ENCODE data around the gene STPG3.
A peak's percentile ranks its signal among the peaks of the same experiment; 100 is the strongest.

Gene STPG3

DNA sequence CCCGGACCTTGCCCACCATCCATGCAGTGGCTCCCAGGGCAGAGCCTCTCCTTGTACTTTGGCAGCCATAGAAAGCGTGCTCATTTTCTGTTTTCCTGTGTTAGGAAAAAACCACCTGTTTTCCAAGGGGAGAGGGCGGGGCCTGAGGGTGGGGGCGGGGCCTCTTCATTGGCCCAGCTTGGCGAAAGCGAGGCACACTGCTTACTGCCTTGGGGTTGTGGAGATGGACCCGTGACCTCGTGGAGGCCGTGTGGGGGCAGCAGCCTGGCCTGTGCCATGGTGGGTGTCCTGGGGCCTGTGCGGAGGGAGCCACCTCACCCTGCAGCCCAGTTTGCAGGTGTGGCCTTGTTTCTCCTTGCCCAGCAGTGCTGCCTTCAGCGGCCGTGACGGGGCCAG, 22.0 kb downstream of the STPG3 start:
- no peak overlapping the region for H3K23ac ChIP-seq (ENCODE audit: low read length in 2 of 2)
- no peak overlapping the region for H3K18ac ChIP-seq (ENCODE audit: low read depth in 1 of 2, low read length in 2 of 2)
- peak overlapping the region; percentile 44 for H4K91ac ChIP-seq (ENCODE audit: low read length)
- H3K27ac ChIP-seq (ENCODE audit: low read length, poor library complexity, severe bottlenecking), result no peak overlapping the region
- no peaks in the 10 kb centered on the region for H3K9me3 ChIP-seq (ENCODE audit: control insufficient read depth, low read length)
- no peak overlapping the region for H3K4me3 ChIP-seq (ENCODE audit: insufficient read depth in 1 of 2, low read depth in 1 of 2, low read length in 2 of 2)
- H2BK120ac ChIP-seq (ENCODE audit: low read depth, low read length), result no peak overlapping the region
- no peak overlapping the region for H2AFZ ChIP-seq (ENCODE audit: low read depth, low read length)
- H2AK5ac ChIP-seq (ENCODE audit: low read length, severe bottlenecking), result no peak overlapping the region
- no peak overlapping the region for H2BK15ac ChIP-seq (ENCODE audit: low read depth, poor library complexity, severe bottlenecking)
- DNase-seq, result no peak
- H3K14ac ChIP-seq (ENCODE audit: low read length in 2 of 2), result no peak overlapping the region
- no peak overlapping the region for H3K9ac ChIP-seq (ENCODE audit: low read length)
- H3K27me3 ChIP-seq (ENCODE audit: control insufficient read depth in 1 of 2, insufficient read depth in 1 of 2, low read length in 2 of 2), result peaks cover 0 to 6% of the 10 kb centered on the region in 2 experiments
- H2BK5ac ChIP-seq (ENCODE audit: low read depth, low read length, poor library complexity, severe bottlenecking), result no peak overlapping the region
- peaks cover 34% of the 10 kb centered on the region for H3K79me1 ChIP-seq (replicated peaks; ENCODE audit: low read length, poor library complexity, severe bottlenecking)
- H3K36me3 ChIP-seq (ENCODE audit: control insufficient read depth in 1 of 2, insufficient read depth in 2 of 2, low read depth in 1 of 2, low read length in 2 of 2), result peaks cover 46 to 64% of the 10 kb centered on the region in 2 experiments
- no peak overlapping the region for H3K4me2 ChIP-seq (ENCODE audit: low read length, poor library complexity, severe bottlenecking)
- H4K8ac ChIP-seq (ENCODE audit: low read length), result no peak overlapping the region
- no peak overlapping the region for H2BK12ac ChIP-seq (ENCODE audit: low read length in 2 of 2)
- WGBS, result 82% methylated on average over 13 of the region's 13 CpGs
- H3K4ac ChIP-seq (ENCODE audit: low read depth in 1 of 2, low read length in 2 of 2), result no peak overlapping the region
- peaks cover 41% of the 10 kb centered on the region for H3K4me1 ChIP-seq (ENCODE audit: control insufficient read depth, insufficient read depth, low read depth, low read length)

DNA sequence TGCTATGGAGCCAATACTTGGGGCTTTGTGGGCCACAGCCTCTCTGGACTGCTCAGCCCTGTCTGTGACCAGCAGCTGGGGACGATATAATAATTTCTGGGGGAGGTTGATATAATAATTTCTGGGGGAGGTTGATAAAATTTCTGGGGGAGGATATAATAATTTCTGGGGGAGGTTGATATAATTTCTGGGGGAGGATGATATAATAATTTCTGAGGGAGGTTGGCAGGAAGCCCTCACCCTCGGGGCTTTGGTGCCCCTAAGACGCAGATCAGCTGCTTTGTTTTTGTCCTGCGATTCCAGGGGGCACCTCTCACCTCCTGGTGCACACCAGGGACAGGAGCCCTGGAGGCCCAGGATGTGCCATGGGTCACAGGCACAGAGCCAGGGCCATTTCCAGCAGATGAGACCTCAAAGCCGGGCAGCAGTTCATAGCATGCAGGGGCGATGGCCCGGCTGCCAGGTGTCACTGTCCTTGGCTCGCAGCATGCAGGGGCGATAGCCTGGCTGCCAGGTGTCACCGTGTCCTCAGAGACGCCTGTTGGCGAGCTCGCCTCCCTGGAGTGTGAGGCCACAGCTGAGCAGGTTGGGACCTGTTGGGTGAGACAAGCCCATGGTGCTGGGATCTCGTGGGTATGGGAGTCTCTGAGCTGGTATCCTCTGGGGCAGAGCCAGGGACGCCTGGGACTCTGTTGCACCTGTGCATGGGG, 22.7 kb downstream of the STPG3 start:
- H3K27me3 ChIP-seq (ENCODE audit: control insufficient read depth in 1 of 2, insufficient read depth in 1 of 2, low read length in 2 of 2), result peaks cover 0 to 10% of the 10 kb centered on the region in 2 experiments
- no peak overlapping the region for H2AFZ ChIP-seq (ENCODE audit: low read depth, low read length)
- H3K79me1 ChIP-seq (replicated peaks; ENCODE audit: low read length, poor library complexity, severe bottlenecking), result peaks cover 33% of the 10 kb centered on the region
- no peak overlapping the region for H2AK5ac ChIP-seq (ENCODE audit: low read length, severe bottlenecking)
- peaks cover 39 to 63% of the 10 kb centered on the region in 2 experiments for H3K36me3 ChIP-seq (ENCODE audit: control insufficient read depth in 1 of 2, insufficient read depth in 2 of 2, low read depth in 1 of 2, low read length in 2 of 2)
- H3K4me2 ChIP-seq (ENCODE audit: low read length, poor library complexity, severe bottlenecking), result no peak overlapping the region
- H3K9me3 ChIP-seq (ENCODE audit: control insufficient read depth, low read length), result no peaks in the 10 kb centered on the region
- no peak for DNase-seq
- 92% methylated on average over 15 of the region's 15 CpGs for WGBS
- peak overlapping the region; percentile 21 for H2BK120ac ChIP-seq (ENCODE audit: low read depth, low read length)
- peak overlapping the region in 1 of 2 experiments; percentile 48 for H3K23ac ChIP-seq (ENCODE audit: low read length in 2 of 2)
- H2BK15ac ChIP-seq (ENCODE audit: low read depth, poor library complexity, severe bottlenecking), result no peak overlapping the region
- peaks cover 46% of the 10 kb centered on the region for H3K4me1 ChIP-seq (ENCODE audit: control insufficient read depth, insufficient read depth, low read depth, low read length)
- no peak overlapping the region for H3K14ac ChIP-seq (ENCODE audit: low read length in 2 of 2)
- H3K18ac ChIP-seq (ENCODE audit: low read depth in 1 of 2, low read length in 2 of 2), result no peak overlapping the region
- H2BK12ac ChIP-seq (ENCODE audit: low read length in 2 of 2), result no peak overlapping the region
- H4K8ac ChIP-seq (ENCODE audit: low read length), result peak overlapping the region; percentile 7
- no peak overlapping the region for H3K27ac ChIP-seq (ENCODE audit: low read length, poor library complexity, severe bottlenecking)
- peak overlapping the region; percentile 56 for H4K91ac ChIP-seq (ENCODE audit: low read length)
- H3K4ac ChIP-seq (ENCODE audit: low read depth in 1 of 2, low read length in 2 of 2), result no peak overlapping the region
- no peak overlapping the region for H2BK5ac ChIP-seq (ENCODE audit: low read depth, low read length, poor library complexity, severe bottlenecking)
- no peak overlapping the region for H3K4me3 ChIP-seq (ENCODE audit: insufficient read depth in 1 of 2, low read depth in 1 of 2, low read length in 2 of 2)
- no peak overlapping the region for H3K9ac ChIP-seq (ENCODE audit: low read length)

GRCh38 chr9:137275203-137275587, 24.1 kb downstream of the STPG3 start:
- Histone ChIP-seq H3K79me1 (replicated peaks; ENCODE audit: low read length, poor library complexity, severe bottlenecking) (peaks cover 39% of the 10 kb centered on the region), H3K4me2 (ENCODE audit: low read length, poor library complexity, severe bottlenecking) (no peak overlapping the region), H2BK120ac (ENCODE audit: low read depth, low read length) (peak overlapping the region; percentile 64), H3K4me3 (ENCODE audit: insufficient read depth in 1 of 2, low read depth in 1 of 2, low read length in 2 of 2) (no peak overlapping the region), H2BK12ac (ENCODE audit: low read length in 2 of 2) (peak overlapping the region in 1 of 2 experiments; percentile 97), H2BK15ac (ENCODE audit: low read depth, poor library complexity, severe bottlenecking) (peak overlapping the region; percentile 73), H3K14ac (ENCODE audit: low read length in 2 of 2) (no peak overlapping the region), H3K9ac (ENCODE audit: low read length) (no peak overlapping the region), H3K4ac (ENCODE audit: low read depth in 1 of 2, low read length in 2 of 2) (peak overlapping the region; percentile 29 to 45), H3K18ac (ENCODE audit: low read depth in 1 of 2, low read length in 2 of 2) (peak overlapping the region; percentile 13 to 98), H3K36me3 (ENCODE audit: control insufficient read depth in 1 of 2, insufficient read depth in 2 of 2, low read depth in 1 of 2, low read length in 2 of 2) (peaks cover 27 to 64% of the 10 kb centered on the region in 2 experiments), H2AFZ (ENCODE audit: low read depth, low read length) (no peak overlapping the region), H3K9me3 (ENCODE audit: control insufficient read depth, low read length) (no peaks in the 10 kb centered on the region), H3K27me3 (ENCODE audit: control insufficient read depth in 1 of 2, insufficient read depth in 1 of 2, low read length in 2 of 2) (peaks cover 0 to 23% of the 10 kb centered on the region in 2 experiments), H2BK5ac (ENCODE audit: low read depth, low read length, poor library complexity, severe bottlenecking) (no peak overlapping the region), H4K91ac (ENCODE audit: low read length) (peak overlapping the region; percentile 99), H3K27ac (ENCODE audit: low read length, poor library complexity, severe bottlenecking) (no peak overlapping the region), H2AK5ac (ENCODE audit: low read length, severe bottlenecking) (no peak overlapping the region), H3K23ac (ENCODE audit: low read length in 2 of 2) (peak overlapping the region in 1 of 2 experiments; percentile 2), H3K4me1 (ENCODE audit: control insufficient read depth, insufficient read depth, low read depth, low read length) (peaks cover 53% of the 10 kb centered on the region), H4K8ac (ENCODE audit: low read length) (peak overlapping the region; percentile 16)
- DNase-seq, result no peak
- WGBS, result 92% methylated on average over 10 of the region's 10 CpGs

DNA sequence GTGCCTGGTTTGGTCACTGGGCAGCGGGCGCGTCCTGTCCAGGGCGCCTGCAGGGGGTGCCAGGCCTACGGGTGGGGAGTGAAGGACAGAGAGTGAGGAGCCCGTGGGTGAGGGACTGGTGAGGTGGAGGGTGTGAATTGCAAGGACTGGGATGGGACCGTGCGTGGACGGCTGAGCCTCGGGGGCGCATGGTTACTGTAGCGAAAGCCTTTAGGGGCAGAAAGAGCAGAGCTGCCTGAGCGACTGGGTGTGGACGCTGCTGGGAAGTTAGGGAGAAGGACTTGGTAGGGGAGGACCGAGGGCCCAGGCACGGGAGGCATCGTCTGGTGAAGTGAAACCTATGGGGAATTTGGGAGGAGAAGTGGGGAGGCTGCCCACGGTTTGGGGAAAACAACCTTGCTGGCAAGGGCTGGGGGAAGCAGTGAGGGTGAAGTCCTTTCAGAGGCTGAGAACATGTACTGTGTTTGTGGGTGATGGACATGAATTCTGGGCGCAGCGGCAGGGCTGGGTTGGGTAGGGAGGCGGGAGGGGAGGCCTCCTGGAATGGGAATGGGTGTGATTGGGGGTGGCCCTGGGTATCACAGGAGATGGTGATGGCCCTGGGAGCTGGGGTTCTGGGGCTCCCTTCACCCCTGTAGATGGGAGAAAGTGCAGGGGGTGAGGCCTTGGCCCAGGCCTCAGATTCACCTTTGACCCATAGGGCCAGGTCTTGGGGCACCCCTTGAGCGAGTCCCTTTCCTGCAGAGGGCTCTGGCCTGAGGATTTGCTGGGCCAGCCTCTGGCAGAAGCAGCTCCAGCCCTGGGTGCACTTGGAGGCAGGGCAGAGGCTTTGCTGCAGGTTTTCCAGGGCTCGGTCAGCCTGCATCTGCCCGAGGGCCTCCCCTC, 24.7 kb downstream of the STPG3 start:
- Histone ChIP-seq H4K8ac (ENCODE audit: low read length) (peak overlapping the region; percentile 66), H2BK15ac (ENCODE audit: low read depth, poor library complexity, severe bottlenecking) (peak overlapping the region; percentile 100), H3K4ac (ENCODE audit: low read depth in 1 of 2, low read length in 2 of 2) (peak overlapping the region; percentile 45 to 97), H3K27ac (ENCODE audit: low read length, poor library complexity, severe bottlenecking) (no peak overlapping the region), H3K4me3 (ENCODE audit: insufficient read depth in 1 of 2, low read depth in 1 of 2, low read length in 2 of 2) (no peak overlapping the region), H2BK120ac (ENCODE audit: low read depth, low read length) (peak overlapping the region; percentile 95), H3K9ac (ENCODE audit: low read length) (no peak overlapping the region), H3K27me3 (ENCODE audit: control insufficient read depth in 1 of 2, insufficient read depth in 1 of 2, low read length in 2 of 2) (peaks cover 0 to 29% of the 10 kb centered on the region in 2 experiments), H2BK12ac (ENCODE audit: low read length in 2 of 2) (peak overlapping the region; percentile 95 to 97), H3K4me2 (ENCODE audit: low read length, poor library complexity, severe bottlenecking) (no peak overlapping the region), H3K23ac (ENCODE audit: low read length in 2 of 2) (no peak overlapping the region), H3K18ac (ENCODE audit: low read depth in 1 of 2, low read length in 2 of 2) (peak overlapping the region; percentile 88 to 98), H2AK5ac (ENCODE audit: low read length, severe bottlenecking) (no peak overlapping the region), H4K91ac (ENCODE audit: low read length) (peak overlapping the region; percentile 99), H2AFZ (ENCODE audit: low read depth, low read length) (no peak overlapping the region), H3K9me3 (ENCODE audit: control insufficient read depth, low read length) (no peaks in the 10 kb centered on the region), H3K79me1 (replicated peaks; ENCODE audit: low read length, poor library complexity, severe bottlenecking) (peaks cover 42% of the 10 kb centered on the region), H2BK5ac (ENCODE audit: low read depth, low read length, poor library complexity, severe bottlenecking) (peak overlapping the region; percentile 36), H3K4me1 (ENCODE audit: control insufficient read depth, insufficient read depth, low read depth, low read length) (peaks cover 59% of the 10 kb centered on the region), H3K14ac (ENCODE audit: low read length in 2 of 2) (peak overlapping the region in 1 of 2 experiments; percentile 87), H3K36me3 (ENCODE audit: control insufficient read depth in 1 of 2, insufficient read depth in 2 of 2, low read depth in 1 of 2, low read length in 2 of 2) (peaks cover 25 to 67% of the 10 kb centered on the region in 2 experiments)
- WGBS, result 90% methylated on average over 24 of the region's 24 CpGs
- no peak for DNase-seq

Data from mesenchymal stem cell (in vitro differentiated cells and primary cell).